H9 (cell line): ENCODE data around the gene REV1. TPM values are rescaled to one million over a fixed set of nuclear protein-coding genes. Genes with fewer than 3 reads are reported as not detected.

Experiments used
- DNase-seq: peaks from one replicate; pipeline ENCODE4 v3.0.0-alpha.2; 2017
- H2AFZ ChIP-seq: one replicate; pipeline ENCODE4 v1.6.1; 2013; ENCODE audit warnings: mild to moderate bottlenecking, low read length, control low read depth, moderate library complexity
- H2AK5ac ChIP-seq: 2 replicates; pipeline ENCODE4 v1.6.1; 2013; ENCODE audit warnings: low read length, control low read depth, mixed read lengths; ENCODE audit not compliant: insufficient read length
- H2BK120ac ChIP-seq: one replicate; pipeline ENCODE4 v1.6.1; 2013; ENCODE audit warnings: low read depth, mild to moderate bottlenecking, low read length, control low read depth, inconsistent platforms; ENCODE audit not compliant: poor library complexity, severe bottlenecking
- H2BK12ac ChIP-seq: 2 replicates; pipeline ENCODE4 v1.6.1; 2013; ENCODE audit warnings: low read length, control low read depth, mixed read lengths, low read depth; ENCODE audit not compliant: insufficient read length
- H2BK15ac ChIP-seq: 2 replicates; pipeline ENCODE4 v1.6.1; 2013; ENCODE audit warnings: low read depth, low read length, control low read depth
- H2BK20ac ChIP-seq: one replicate; pipeline ENCODE4 v1.6.1; 2013; ENCODE audit warnings: low read depth, mild to moderate bottlenecking, low read length, control low read depth, inconsistent platforms; ENCODE audit not compliant: poor library complexity, severe bottlenecking
- H2BK5ac ChIP-seq: 2 replicates; pipeline ENCODE4 v1.6.1; 2013; ENCODE audit warnings: low read length, control low read depth, mixed read lengths; ENCODE audit not compliant: insufficient read length
- H3K14ac ChIP-seq: 2 replicates; pipeline ENCODE4 v1.6.1; 2013; ENCODE audit warnings: low read length, control low read depth; ENCODE audit not compliant: insufficient read depth
- H3K18ac ChIP-seq: 2 replicates; pipeline ENCODE4 v1.6.1; 2013; ENCODE audit warnings: low read depth, mild to moderate bottlenecking, mixed read lengths, low read length, control low read depth; ENCODE audit not compliant: insufficient read length
- H3K23ac ChIP-seq: 2 replicates; pipeline ENCODE4 v1.6.1; 2013; ENCODE audit warnings: low read length, control low read depth, mixed read lengths, low read depth; ENCODE audit not compliant: insufficient read length
- H3K23me2 ChIP-seq: 2 replicates; pipeline ENCODE4 v1.6.1; 2013; ENCODE audit warnings: low read depth, mild to moderate bottlenecking, mixed read lengths, low read length, control low read depth; ENCODE audit not compliant: insufficient read length, poor library complexity, severe bottlenecking
- H3K27ac ChIP-seq: 2 replicates; pipeline ENCODE4 v1.5.1; 2013; ENCODE audit warnings: low read length, control low read depth, mixed read lengths, low read depth; ENCODE audit not compliant: insufficient read length
- H3K27me3 ChIP-seq: 2 replicates; pipeline ENCODE4 v1.6.1; 2013; ENCODE audit warnings: low read length, control low read depth, inconsistent platforms; ENCODE audit not compliant: insufficient read depth
- H3K4ac ChIP-seq: 2 replicates; pipeline ENCODE4 v1.6.1; 2013; ENCODE audit warnings: low read depth, mild to moderate bottlenecking, control low read depth, inconsistent platforms, low read length, moderate library complexity
- H3K4me1 ChIP-seq: 2 replicates; pipeline ENCODE4 v1.6.1; 2013; ENCODE audit warnings: low read length, control low read depth, inconsistent platforms; ENCODE audit not compliant: insufficient read depth
- H3K4me2 ChIP-seq: 2 replicates; pipeline ENCODE4 v1.6.1; 2013; ENCODE audit warnings: low read length, control low read depth, mixed read lengths; ENCODE audit not compliant: insufficient read length, insufficient read depth
- H3K56ac ChIP-seq: 2 replicates; pipeline ENCODE4 v1.6.1; 2013; ENCODE audit warnings: low read depth, mild to moderate bottlenecking, mixed read lengths, low read length, control low read depth; ENCODE audit not compliant: insufficient read length
- H3K79me1 ChIP-seq: 2 replicates; pipeline ENCODE4 v1.6.1; 2013; ENCODE audit warnings: low read depth, mild to moderate bottlenecking, moderate library complexity, low read length, control low read depth, inconsistent platforms; ENCODE audit not compliant: insufficient read depth, poor library complexity, severe bottlenecking
- H3K79me2 ChIP-seq: 2 replicates; pipeline ENCODE4 v1.6.1; 2013; ENCODE audit warnings: low read length, control low read depth, inconsistent platforms; ENCODE audit not compliant: insufficient read depth
- H3K9ac ChIP-seq: 2 replicates; pipeline ENCODE4 v1.6.1; 2013; ENCODE audit warnings: low read length, control low read depth, mixed read lengths; ENCODE audit not compliant: insufficient read length; ENCODE audit errors: extremely low read depth
- H3K9me3 ChIP-seq: one replicate; pipeline ENCODE4 v1.6.1; 2013; ENCODE audit warnings: low read depth, low read length, inconsistent platforms; ENCODE audit not compliant: control insufficient read depth
- H3T11ph ChIP-seq: one replicate; pipeline ENCODE4 v1.6.1; 2013; ENCODE audit warnings: mild to moderate bottlenecking, low read length, control low read depth, inconsistent platforms
- H4K20me1 ChIP-seq: one replicate; pipeline ENCODE4 v1.6.1; 2013; ENCODE audit not compliant: control insufficient read depth, insufficient read length, insufficient read depth
- H4K5ac ChIP-seq: 2 replicates; pipeline ENCODE4 v1.6.1; 2013; ENCODE audit warnings: low read depth, mild to moderate bottlenecking, mixed read lengths, low read length, control low read depth; ENCODE audit not compliant: insufficient read length
- H4K8ac ChIP-seq: replicated peaks from 2 replicates; pipeline ENCODE4 v1.6.1; 2013; ENCODE audit warnings: low read length, control low read depth, mixed read lengths, low read depth; ENCODE audit not compliant: insufficient read length
- H4K91ac ChIP-seq: 2 replicates; pipeline ENCODE4 v1.6.1; 2013; ENCODE audit warnings: low read depth, mild to moderate bottlenecking, moderate library complexity, mixed read lengths, low read length, control low read depth; ENCODE audit not compliant: insufficient read length
- H3K27ac Mint-ChIP-seq, 3 experiments: 2 replicates in 2 of 3; 3 replicates in 1 of 3; pipeline ENCODE4 v1.8.0; 2020 to 2021; ENCODE audit warnings: mixed read lengths in 3 of 3, mild to moderate bottlenecking in 1 of 3, moderate library complexity in 1 of 3
- H3K27me3 Mint-ChIP-seq: 2 replicates; pipeline ENCODE4 v1.8.0; 2021; ENCODE audit warnings: low read depth, mild to moderate bottlenecking, moderate library complexity, mixed read lengths
- H3K36me3 Mint-ChIP-seq, 3 experiments: 2 replicates in 2 of 3; 3 replicates in 1 of 3; pipeline ENCODE4 v1.8.0; 2020 to 2021; ENCODE audit warnings: low read depth in 3 of 3, mixed read lengths in 3 of 3; ENCODE audit not compliant: insufficient read depth in 1 of 3
- H3K4me1 Mint-ChIP-seq, 2 experiments: 2 replicates each; pipeline ENCODE4 v1.8.0; 2020; ENCODE audit warnings: mixed read lengths in 2 of 2
- H3K4me3 Mint-ChIP-seq, 2 experiments: 2 replicates in 1 of 2; 3 replicates in 1 of 2; pipeline ENCODE4 v1.8.0; 2020 to 2021; ENCODE audit warnings: mild to moderate bottlenecking in 2 of 2, mixed read lengths in 2 of 2, moderate library complexity in 1 of 2
- H3K9me3 Mint-ChIP-seq, 2 experiments: 2 replicates in 1 of 2; 3 replicates in 1 of 2; pipeline ENCODE4 v1.8.0; 2020; ENCODE audit warnings: mild to moderate bottlenecking in 2 of 2, mixed read lengths in 2 of 2, moderate library complexity in 1 of 2
- total RNA-seq: library from RNA; stranded (reverse); gene quantifications from 2 replicates; pipeline ENCODE4 v1.2.1, GENCODE V29; 2021
- TF ChIP-seq, protein P1 (sequence below): fragments of 200-600 bp; sonication (generic); conservative IDR thresholded peaks from 3 replicates; pipeline ENCODE4 v1.8.0; 2021; ENCODE audit warnings: antibody characterized with exemption, mild to moderate bottlenecking

REV1 gene
- total RNA-seq, 1 experiment from 2014 or later, result 41.6 TPM

DNA sequence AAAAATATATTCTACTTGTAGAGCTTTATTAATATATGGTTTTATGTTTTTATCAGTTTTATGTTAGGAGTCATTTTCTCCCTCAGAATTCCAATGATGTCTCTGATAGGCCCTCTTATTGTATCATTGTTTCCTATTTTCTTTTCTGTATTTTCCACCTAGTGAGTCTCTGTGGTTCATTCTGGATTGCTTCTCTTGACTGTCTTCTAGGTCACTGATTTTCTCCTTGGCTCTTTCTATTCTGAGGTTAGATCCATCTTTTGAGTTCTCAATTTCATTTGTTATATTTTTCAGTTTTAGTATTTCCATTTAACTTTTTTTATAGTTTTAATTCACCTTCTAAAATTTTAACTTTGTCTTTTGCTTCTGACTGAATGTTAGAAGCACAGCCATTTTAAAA, 115.1 kb downstream of the REV1 start:
- H3K4ac ChIP-seq, result no peak overlapping the region
- H3K4me2 ChIP-seq, result no peak overlapping the region
- H4K91ac ChIP-seq, result no peak overlapping the region
- TF ChIP-seq, protein P1, sequence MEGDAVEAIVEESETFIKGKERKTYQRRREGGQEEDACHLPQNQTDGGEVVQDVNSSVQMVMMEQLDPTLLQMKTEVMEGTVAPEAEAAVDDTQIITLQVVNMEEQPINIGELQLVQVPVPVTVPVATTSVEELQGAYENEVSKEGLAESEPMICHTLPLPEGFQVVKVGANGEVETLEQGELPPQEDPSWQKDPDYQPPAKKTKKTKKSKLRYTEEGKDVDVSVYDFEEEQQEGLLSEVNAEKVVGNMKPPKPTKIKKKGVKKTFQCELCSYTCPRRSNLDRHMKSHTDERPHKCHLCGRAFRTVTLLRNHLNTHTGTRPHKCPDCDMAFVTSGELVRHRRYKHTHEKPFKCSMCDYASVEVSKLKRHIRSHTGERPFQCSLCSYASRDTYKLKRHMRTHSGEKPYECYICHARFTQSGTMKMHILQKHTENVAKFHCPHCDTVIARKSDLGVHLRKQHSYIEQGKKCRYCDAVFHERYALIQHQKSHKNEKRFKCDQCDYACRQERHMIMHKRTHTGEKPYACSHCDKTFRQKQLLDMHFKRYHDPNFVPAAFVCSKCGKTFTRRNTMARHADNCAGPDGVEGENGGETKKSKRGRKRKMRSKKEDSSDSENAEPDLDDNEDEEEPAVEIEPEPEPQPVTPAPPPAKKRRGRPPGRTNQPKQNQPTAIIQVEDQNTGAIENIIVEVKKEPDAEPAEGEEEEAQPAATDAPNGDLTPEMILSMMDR, result no peak
- no peak for DNase-seq
- H3K23me2 ChIP-seq, result no peaks in the 10 kb centered on the region
- H3K9me3 ChIP-seq, result no peaks in the 10 kb centered on the region
- H4K20me1 ChIP-seq, result no peaks in the 10 kb centered on the region
- H3K23ac ChIP-seq, result no peak overlapping the region
- no peak overlapping the region for H3K4me3 Mint-ChIP-seq
- H3K56ac ChIP-seq, result no peak overlapping the region
- no peak overlapping the region for H4K5ac ChIP-seq
- H3K79me2 ChIP-seq, result no peaks in the 10 kb centered on the region
- H2AFZ ChIP-seq, result no peak overlapping the region
- H3K9ac ChIP-seq, result no peak overlapping the region
- H3K36me3 Mint-ChIP-seq, result peaks cover 47 to 88% (median 82%) of the 10 kb centered on the region in 3 experiments
- no peaks in the 10 kb centered on the region for H3K79me1 ChIP-seq
- no peak overlapping the region for H2BK5ac ChIP-seq
- H3K27ac ChIP-seq, result no peak overlapping the region
- H3K27me3 ChIP-seq, result no peaks in the 10 kb centered on the region
- H4K8ac ChIP-seq, result no peak overlapping the region
- H3K9me3 Mint-ChIP-seq, result peaks cover 2 to 10% of the 10 kb centered on the region in 2 experiments; a peak in 3 of 5 replicates
- H2AK5ac ChIP-seq, result no peak overlapping the region
- no peak overlapping the region for H2BK120ac ChIP-seq
- H2BK12ac ChIP-seq, result no peak overlapping the region
- H2BK20ac ChIP-seq, result no peak overlapping the region
- no peaks in the 10 kb centered on the region for H3K27me3 Mint-ChIP-seq
- no peak overlapping the region for H3T11ph ChIP-seq
- no peak overlapping the region for H3K18ac ChIP-seq
- no peaks in the 10 kb centered on the region for H3K4me1 ChIP-seq
- no peak overlapping the region for H3K27ac Mint-ChIP-seq
- no peak overlapping the region for H2BK15ac ChIP-seq
- H3K14ac ChIP-seq, result no peak overlapping the region
- peaks cover 3 to 4% of the 10 kb centered on the region in 2 experiments; a peak in 3 of 4 replicates for H3K4me1 Mint-ChIP-seq
